Glutamatergic neuron (in vitro differentiated cells): ENCODE results near the gene GPATCH4. TPM values are rescaled to one million over a fixed set of nuclear protein-coding genes. Genes with fewer than 3 reads are reported as not detected.

Experiments
- DNase-seq: peaks from one replicate; pipeline ENCODE4 v3.0.0; 2022
- H3K27ac Mint-ChIP-seq: one replicate; pipeline ENCODE4 v1.8.0; 2020; ENCODE audit warnings: mild to moderate bottlenecking, mixed read lengths, inconsistent platforms; ENCODE audit not compliant: unreplicated experiment
- H3K27me3 Mint-ChIP-seq: one replicate; pipeline ENCODE4 v1.8.0; 2020; ENCODE audit warnings: mild to moderate bottlenecking, moderate library complexity, mixed read lengths, inconsistent platforms; ENCODE audit not compliant: unreplicated experiment
- H3K36me3 Mint-ChIP-seq: one replicate; pipeline ENCODE4 v1.8.0; 2020; ENCODE audit warnings: mild to moderate bottlenecking, mixed read lengths, inconsistent platforms; ENCODE audit not compliant: unreplicated experiment
- H3K4me1 Mint-ChIP-seq: one replicate; pipeline ENCODE4 v1.8.0; 2020; ENCODE audit warnings: mild to moderate bottlenecking, low read depth, mixed read lengths, inconsistent platforms; ENCODE audit not compliant: unreplicated experiment
- H3K4me3 Mint-ChIP-seq: one replicate; pipeline ENCODE4 v1.8.0; 2020; ENCODE audit warnings: mild to moderate bottlenecking, mixed read lengths, inconsistent platforms; ENCODE audit not compliant: unreplicated experiment
- H3K9me3 Mint-ChIP-seq: one replicate; pipeline ENCODE4 v1.8.0; 2020; ENCODE audit warnings: mild to moderate bottlenecking, moderate library complexity, mixed read lengths, inconsistent platforms; ENCODE audit not compliant: unreplicated experiment
- CTCF ChIP-seq: fragments of 200-600 bp; sonication (generic); IDR thresholded peaks from one replicate; pipeline ENCODE4 v1.5.0; 2021; ENCODE audit not compliant: partially characterized antibody, unreplicated experiment
- total RNA-seq: library from RNA; stranded (reverse); fragmentation: NEBNext Ultra II Directional; extraction: Animal tissue kit (Norgen Biotek cat#: 25700); gene quantifications from one replicate; pipeline ENCODE4 v1.2.1, GENCODE V29; 2021; ENCODE audit not compliant: unreplicated experiment

GPATCH4 gene
- total RNA-seq, 1 donor from 2014 or later: 13.2 TPM

DNA sequence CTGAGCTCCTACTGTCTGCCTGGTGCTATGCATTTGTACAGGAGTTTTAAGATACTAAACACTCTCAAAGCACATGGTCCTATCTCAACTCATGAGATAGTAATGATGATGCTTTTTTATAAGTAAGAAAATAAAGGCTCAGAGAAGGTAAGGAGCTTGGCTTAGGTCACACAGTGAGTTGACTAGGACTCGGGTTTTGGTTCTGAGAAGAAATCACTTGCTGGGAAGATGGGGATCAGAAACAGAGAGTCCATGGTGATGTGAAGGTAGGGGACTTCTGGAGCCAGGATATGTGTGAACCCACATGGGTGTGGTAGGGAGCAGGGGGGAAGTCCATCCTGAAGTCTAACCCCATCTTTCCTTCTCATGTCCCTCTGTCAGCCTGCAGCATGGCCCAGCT lies 44.4 kb upstream of the GPATCH4 start:
- Mint-ChIP-seq H3K27ac (peak overlapping the region; percentile 71), H3K27me3 (peaks cover 23% of the 10 kb centered on the region), H3K36me3 (peaks cover 5% of the 10 kb centered on the region), H3K4me3 (peak overlapping the region; percentile 46), H3K9me3 (peaks cover 7% of the 10 kb centered on the region), H3K4me1 (peaks cover 30% of the 10 kb centered on the region)
- DNase-seq: no peak
- no peak for TF ChIP-seq CTCF

- Mint-ChIP-seq H3K4me3 (no peak overlapping the region), H3K27ac (no peak overlapping the region), H3K36me3 (peaks cover 5% of the 10 kb centered on the region), H3K9me3 (peaks cover 7% of the 10 kb centered on the region), H3K27me3 (peaks cover 23% of the 10 kb centered on the region), H3K4me1 (peaks cover 31% of the 10 kb centered on the region)
- no peak for TF ChIP-seq CTCF
- no peak for DNase-seq
These were observed 43.8 kb upstream of the GPATCH4 start for GRCh38 chr1:156645056-156645455.

- Mint-ChIP-seq H3K27me3 (peaks cover 23% of the 10 kb centered on the region), H3K4me3 (no peak overlapping the region), H3K9me3 (peaks cover 7% of the 10 kb centered on the region), H3K27ac (no peak overlapping the region), H3K36me3 (peaks cover 5% of the 10 kb centered on the region), H3K4me1 (peaks cover 35% of the 10 kb centered on the region)
- DNase-seq: no peak
- no peak for TF ChIP-seq CTCF
These were observed 43.4 kb upstream of the GPATCH4 start for GRCh38 chr1:156644640-156645039.

DNA sequence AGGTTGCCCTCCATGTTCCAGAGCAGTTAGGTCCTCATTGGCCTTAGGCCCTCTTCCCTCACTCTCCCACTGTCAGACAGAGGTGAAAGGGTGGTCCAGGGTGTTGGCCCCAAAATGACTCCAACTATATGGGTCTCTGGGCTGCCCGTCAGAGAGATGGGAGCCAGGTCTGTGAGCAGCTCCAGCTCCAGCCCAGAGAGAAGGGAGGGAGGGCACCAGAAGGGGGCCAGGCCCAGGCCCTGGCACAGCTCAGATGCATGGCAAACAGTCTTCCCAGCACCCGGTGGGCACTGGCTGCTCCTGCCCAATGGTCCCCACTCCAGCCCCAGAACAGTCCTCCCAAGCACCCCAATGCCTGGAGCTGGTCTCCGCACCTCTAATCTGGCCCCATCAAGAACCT lies 42.9 kb upstream of the GPATCH4 start:
- H3K4me1 Mint-ChIP-seq: peaks cover 40% of the 10 kb centered on the region
- H3K4me3 Mint-ChIP-seq: no peak overlapping the region
- peaks cover 21% of the 10 kb centered on the region for H3K27me3 Mint-ChIP-seq
- no peak for TF ChIP-seq CTCF
- DNase-seq: no peak
- H3K36me3 Mint-ChIP-seq: peaks cover 5% of the 10 kb centered on the region
- peaks cover 7% of the 10 kb centered on the region for H3K9me3 Mint-ChIP-seq
- H3K27ac Mint-ChIP-seq: no peak overlapping the region

GRCh38 chr1:156643778-156644092 lies 42.5 kb upstream of the GPATCH4 start:
- Mint-ChIP-seq H3K27me3 (peaks cover 19% of the 10 kb centered on the region), H3K9me3 (peaks cover 7% of the 10 kb centered on the region), H3K4me3 (peak overlapping the region; percentile 3)

More at GRCh38 chr1:156643778-156644092, 42.5 kb upstream of the GPATCH4 start:
- no peak for TF ChIP-seq CTCF
- peaks cover 5% of the 10 kb centered on the region for H3K36me3 Mint-ChIP-seq
- H3K27ac Mint-ChIP-seq: no peak overlapping the region
- peaks cover 44% of the 10 kb centered on the region for H3K4me1 Mint-ChIP-seq
- no peak for DNase-seq
